Mesendoderm (in vitro differentiated cells): ENCODE data around the gene RPS23.

ENCODE experiments used
- DNase-seq: peaks from one replicate; pipeline ENCODE4 v3.0.0; 2013
- H2AK5ac ChIP-seq: 2 replicates; pipeline ENCODE4 v1.6.1; 2013; ENCODE audit warnings: low read length, inconsistent platforms
- H2BK120ac ChIP-seq: 2 replicates; pipeline ENCODE4 v1.6.1; 2013; ENCODE audit warnings: low read depth, mild to moderate bottlenecking, low read length, moderate library complexity, mixed read lengths
- H2BK15ac ChIP-seq: replicated peaks from 2 replicates; pipeline ENCODE4 v1.6.1; 2013; ENCODE audit warnings: low read depth, mild to moderate bottlenecking, moderate library complexity
- H2BK5ac ChIP-seq: 2 replicates; pipeline ENCODE4 v1.6.1; 2013; ENCODE audit warnings: low read length, inconsistent platforms
- H3K18ac ChIP-seq: 2 replicates; pipeline ENCODE4 v1.6.1; 2013; ENCODE audit warnings: mild to moderate bottlenecking, low read length, mixed read lengths
- H3K23ac ChIP-seq: one replicate; pipeline ENCODE4 v1.6.1; 2013; ENCODE audit warnings: low read length
- H3K27ac ChIP-seq: 2 replicates; pipeline ENCODE4 v1.5.1; 2013; ENCODE audit warnings: low read depth, mild to moderate bottlenecking, inconsistent platforms, low read length, moderate library complexity
- H3K27me3 ChIP-seq: 2 replicates; pipeline ENCODE4 v1.6.1; 2013; ENCODE audit warnings: low read length, control low read depth, mild to moderate bottlenecking, inconsistent platforms; ENCODE audit not compliant: insufficient read depth, poor library complexity
- H3K36me3 ChIP-seq: 2 replicates; pipeline ENCODE4 v1.6.1; 2013; ENCODE audit warnings: low read length, inconsistent platforms; ENCODE audit not compliant: control insufficient read depth, insufficient read depth
- H3K4ac ChIP-seq: one replicate; pipeline ENCODE4 v1.6.1; 2013; ENCODE audit warnings: low read depth, mild to moderate bottlenecking, low read length, moderate library complexity
- H3K4me1 ChIP-seq: 2 replicates; pipeline ENCODE4 v1.6.1; 2013; ENCODE audit warnings: low read depth, low read length, inconsistent platforms; ENCODE audit not compliant: control insufficient read depth
- H3K4me2 ChIP-seq: 2 replicates; pipeline ENCODE4 v1.6.1; 2013; ENCODE audit warnings: low read length
- H3K4me3 ChIP-seq: 2 replicates; pipeline ENCODE4 v1.5.1; 2013; ENCODE audit warnings: mild to moderate bottlenecking, low read length
- H3K56ac ChIP-seq: one replicate; pipeline ENCODE4 v1.6.1; 2013; ENCODE audit warnings: low read length
- H3K79me1 ChIP-seq: 2 replicates; pipeline ENCODE4 v1.6.1; 2013; ENCODE audit warnings: low read length, inconsistent platforms
- H3K79me2 ChIP-seq: 2 replicates; pipeline ENCODE4 v1.6.1; 2013; ENCODE audit warnings: mild to moderate bottlenecking, low read length; ENCODE audit not compliant: control insufficient read depth, insufficient read depth
- H3K9ac ChIP-seq: 2 replicates; pipeline ENCODE4 v1.6.1; 2013; ENCODE audit warnings: low read length, inconsistent platforms
- H4K5ac ChIP-seq: one replicate; pipeline ENCODE4 v1.6.1; 2013; ENCODE audit warnings: low read length
- H4K8ac ChIP-seq: one replicate; pipeline ENCODE4 v1.6.1; 2013; ENCODE audit warnings: low read depth, mild to moderate bottlenecking, control low read depth, low read length, moderate library complexity
- WGBS: extraction: QIAGEN DNeasy Blood & Tissue Kit; methylation state at CpG from one replicate; pipeline ENCODE4 v1.1.7; 2013; ENCODE audit warnings: low lambda C conversion rate, missing lambda C conversion rate; ENCODE audit not compliant: insufficient coverage; ENCODE audit errors: extremely low coverage; 5-methylcytosine and 5-hydroxymethylcytosine counted together

The RPS23 gene

GRCh38 chr5:82290005-82290404 lies 11.9 kb upstream of the RPS23 start:
- Histone ChIP-seq H2BK5ac (no peak overlapping the region), H3K27me3 (no peaks in the 10 kb centered on the region), H3K36me3 (no peaks in the 10 kb centered on the region), H4K8ac (no peak overlapping the region), H3K4me2 (no peak overlapping the region), H3K4me3 (no peak overlapping the region), H3K18ac (no peak overlapping the region), H3K4me1 (peaks cover 3% of the 10 kb centered on the region), H3K79me1 (no peaks in the 10 kb centered on the region), H2BK15ac (no peak overlapping the region), H2BK120ac (no peak overlapping the region), H3K4ac (no peak overlapping the region), H3K9ac (no peak overlapping the region), H4K5ac (no peak overlapping the region), H2AK5ac (no peak overlapping the region), H3K23ac (no peak overlapping the region), H3K56ac (no peak overlapping the region), H3K79me2 (no peaks in the 10 kb centered on the region), H3K27ac (no peak overlapping the region)
- WGBS = no CpG with 5 or more reads among the region's 2 CpGs
- no peak for DNase-seq

GRCh38 chr5:82287625-82288024 lies 9.5 kb upstream of the RPS23 start:
- Histone ChIP-seq H3K27ac (no peak overlapping the region), H4K5ac (no peak overlapping the region), H2BK5ac (no peak overlapping the region), H3K4me2 (no peak overlapping the region), H2BK120ac (no peak overlapping the region), H3K4ac (no peak overlapping the region), H2BK15ac (no peak overlapping the region), H4K8ac (no peak overlapping the region), H3K4me3 (no peak overlapping the region), H3K27me3 (no peaks in the 10 kb centered on the region), H3K18ac (no peak overlapping the region), H3K56ac (no peak overlapping the region), H3K36me3 (no peaks in the 10 kb centered on the region), H3K9ac (no peak overlapping the region), H3K4me1 (no peaks in the 10 kb centered on the region), H3K79me1 (no peaks in the 10 kb centered on the region), H2AK5ac (no peak overlapping the region), H3K23ac (no peak overlapping the region), H3K79me2 (no peaks in the 10 kb centered on the region)
- no CpG with 5 or more reads among the region's 3 CpGs for WGBS
- DNase-seq = no peak

- no peak overlapping the region for H3K9ac ChIP-seq
- H3K27me3 ChIP-seq = no peaks in the 10 kb centered on the region
- H3K36me3 ChIP-seq = no peaks in the 10 kb centered on the region
- H2BK15ac ChIP-seq = no peak overlapping the region
- no peak overlapping the region for H2AK5ac ChIP-seq
- no peak overlapping the region for H3K4me3 ChIP-seq
- no peak overlapping the region for H2BK120ac ChIP-seq
- H4K8ac ChIP-seq = no peak overlapping the region
- H3K4me1 ChIP-seq = no peaks in the 10 kb centered on the region
- no peak overlapping the region for H3K23ac ChIP-seq
- H3K79me1 ChIP-seq = no peaks in the 10 kb centered on the region
- H3K4ac ChIP-seq = no peak overlapping the region
- no peak overlapping the region for H4K5ac ChIP-seq
- H3K27ac ChIP-seq = no peak overlapping the region
- no CpG with 5 or more reads among the region's 6 CpGs for WGBS
- DNase-seq = no peak
- H2BK5ac ChIP-seq = no peak overlapping the region
- no peak overlapping the region for H3K56ac ChIP-seq
- no peak overlapping the region for H3K4me2 ChIP-seq
- no peak overlapping the region for H3K18ac ChIP-seq
- no peaks in the 10 kb centered on the region for H3K79me2 ChIP-seq
These were observed 7.1 kb upstream of the RPS23 start for GRCh38 chr5:82285206-82285605.

GRCh38 chr5:82283893-82284292 lies 5.7 kb upstream of the RPS23 start:
- H3K79me1 ChIP-seq = no peaks in the 10 kb centered on the region
- H3K18ac ChIP-seq = no peak overlapping the region
- no peaks in the 10 kb centered on the region for H3K79me2 ChIP-seq
- no peak overlapping the region for H3K9ac ChIP-seq
- H3K4ac ChIP-seq = no peak overlapping the region
- H3K56ac ChIP-seq = no peak overlapping the region
- no CpG with 5 or more reads among the region's 2 CpGs for WGBS
- no peaks in the 10 kb centered on the region for H3K36me3 ChIP-seq
- no peak overlapping the region for H3K27ac ChIP-seq
- no peak overlapping the region for H3K23ac ChIP-seq
- H3K4me2 ChIP-seq = no peak overlapping the region
- H4K5ac ChIP-seq = no peak overlapping the region
- no peak overlapping the region for H2BK15ac ChIP-seq
- H4K8ac ChIP-seq = no peak overlapping the region
- no peak overlapping the region for H3K4me3 ChIP-seq
- DNase-seq = no peak
- H2BK120ac ChIP-seq = no peak overlapping the region
- H2AK5ac ChIP-seq = no peak overlapping the region
- no peaks in the 10 kb centered on the region for H3K4me1 ChIP-seq
- H2BK5ac ChIP-seq = no peak overlapping the region
- no peaks in the 10 kb centered on the region for H3K27me3 ChIP-seq

GRCh38 chr5:82278711-82279370 lies 687 bp upstream of the RPS23 start:
- no peak overlapping the region for H4K5ac ChIP-seq
- no peak overlapping the region for H3K23ac ChIP-seq
- H3K4ac ChIP-seq = no peak overlapping the region
- H3K4me2 ChIP-seq = peak overlapping the region; percentile 18
- DNase-seq = no peak
- H3K36me3 ChIP-seq = peaks cover 8% of the 10 kb centered on the region
- peaks cover 13% of the 10 kb centered on the region for H3K79me2 ChIP-seq
- no peaks in the 10 kb centered on the region for H3K4me1 ChIP-seq
- no peak overlapping the region for H2BK5ac ChIP-seq
- H4K8ac ChIP-seq = peak overlapping the region; percentile 66
- H3K9ac ChIP-seq = peak overlapping the region; percentile 73
- H3K18ac ChIP-seq = no peak overlapping the region
- no CpG with 5 or more reads among the region's 19 CpGs for WGBS
- H3K27ac ChIP-seq = no peak overlapping the region
- H2BK15ac ChIP-seq = no peak overlapping the region
- H2BK120ac ChIP-seq = no peak overlapping the region
- H3K27me3 ChIP-seq = no peaks in the 10 kb centered on the region
- no peak overlapping the region for H2AK5ac ChIP-seq
- H3K56ac ChIP-seq = peak overlapping the region; percentile 71
- H3K79me1 ChIP-seq = no peaks in the 10 kb centered on the region
- H3K4me3 ChIP-seq = peak overlapping the region; percentile 26

- no peak overlapping the region for H2BK15ac ChIP-seq
- peaks cover 8% of the 10 kb centered on the region for H3K36me3 ChIP-seq
- peak overlapping the region; percentile 85 for H3K56ac ChIP-seq
- H3K23ac ChIP-seq = no peak overlapping the region
- H3K18ac ChIP-seq = peak overlapping the region; percentile 92
- no peak overlapping the region for H2AK5ac ChIP-seq
- H2BK120ac ChIP-seq = peak overlapping the region; percentile 86
- H3K9ac ChIP-seq = peak overlapping the region; percentile 91
- H3K27me3 ChIP-seq = no peaks in the 10 kb centered on the region
- peaks cover 13% of the 10 kb centered on the region for H3K79me2 ChIP-seq
- H2BK5ac ChIP-seq = no peak overlapping the region
- H3K79me1 ChIP-seq = no peaks in the 10 kb centered on the region
- peak overlapping the region; percentile 62 for H3K4me2 ChIP-seq
- no CpG with 5 or more reads among the region's 15 CpGs for WGBS
- H4K5ac ChIP-seq = peak overlapping the region; percentile 10
- no peaks in the 10 kb centered on the region for H3K4me1 ChIP-seq
- H3K4ac ChIP-seq = peak overlapping the region; percentile 61
- peak; percentile 36 for DNase-seq
- peak overlapping the region; percentile 69 for H4K8ac ChIP-seq
- peak overlapping the region; percentile 93 for H3K4me3 ChIP-seq
- peak overlapping the region; percentile 71 for H3K27ac ChIP-seq
These were observed 554 bp downstream of the RPS23 start for GRCh38 chr5:82277613-82277986.
